Measurements from ENCODE around the gene JARID2.
A peak's percentile ranks its signal among the peaks of the same experiment; 100 is the strongest.

JARID2 gene

GRCh38 chr6:15437090-15437635 is 191.3 kb downstream of the JARID2 start:
- TF ChIP-seq POLR2A (IDR thresholded peaks at IDR 0.05; ENCODE audit: extremely low read depth, insufficient read length) (no peak), MAX (IDR thresholded peaks at IDR 0.05; ENCODE audit: low read depth, low read length) (no peak), MYC (IDR thresholded peaks at IDR 0.05; ENCODE audit: low read depth, low read length) (no peak), CTCF (IDR thresholded peaks at IDR 0.05; ENCODE audit: low read depth, low read length) (no peak)
- no peak overlapping the region for H3K4me3 ChIP-seq (ENCODE audit: low read depth, low read length)
- no peak for DNase-seq (ENCODE audit: low read depth)

GRCh38 chr6:15439410-15440025 is 193.6 kb downstream of the JARID2 start:
- no peak for TF ChIP-seq POLR2A (IDR thresholded peaks at IDR 0.05; ENCODE audit: extremely low read depth, insufficient read length)
- no peak for TF ChIP-seq MYC (IDR thresholded peaks at IDR 0.05; ENCODE audit: low read depth, low read length)
- no peak for TF ChIP-seq CTCF (IDR thresholded peaks at IDR 0.05; ENCODE audit: low read depth, low read length)
- TF ChIP-seq MAX (IDR thresholded peaks at IDR 0.05; ENCODE audit: low read depth, low read length) = no peak
- DNase-seq (ENCODE audit: low read depth) = peak; percentile 55
- no peak overlapping the region for H3K4me3 ChIP-seq (ENCODE audit: low read depth, low read length)

GRCh38 chr6:15440040-15440439 is 194.2 kb downstream of the JARID2 start:
- H3K4me3 ChIP-seq (ENCODE audit: low read depth, low read length) = no peak overlapping the region
- TF ChIP-seq MAX (IDR thresholded peaks at IDR 0.05; ENCODE audit: low read depth, low read length) (no peak), MYC (IDR thresholded peaks at IDR 0.05; ENCODE audit: low read depth, low read length) (no peak), POLR2A (IDR thresholded peaks at IDR 0.05; ENCODE audit: extremely low read depth, insufficient read length) (no peak), CTCF (IDR thresholded peaks at IDR 0.05; ENCODE audit: low read depth, low read length) (no peak)
- DNase-seq (ENCODE audit: low read depth) = no peak

DNA sequence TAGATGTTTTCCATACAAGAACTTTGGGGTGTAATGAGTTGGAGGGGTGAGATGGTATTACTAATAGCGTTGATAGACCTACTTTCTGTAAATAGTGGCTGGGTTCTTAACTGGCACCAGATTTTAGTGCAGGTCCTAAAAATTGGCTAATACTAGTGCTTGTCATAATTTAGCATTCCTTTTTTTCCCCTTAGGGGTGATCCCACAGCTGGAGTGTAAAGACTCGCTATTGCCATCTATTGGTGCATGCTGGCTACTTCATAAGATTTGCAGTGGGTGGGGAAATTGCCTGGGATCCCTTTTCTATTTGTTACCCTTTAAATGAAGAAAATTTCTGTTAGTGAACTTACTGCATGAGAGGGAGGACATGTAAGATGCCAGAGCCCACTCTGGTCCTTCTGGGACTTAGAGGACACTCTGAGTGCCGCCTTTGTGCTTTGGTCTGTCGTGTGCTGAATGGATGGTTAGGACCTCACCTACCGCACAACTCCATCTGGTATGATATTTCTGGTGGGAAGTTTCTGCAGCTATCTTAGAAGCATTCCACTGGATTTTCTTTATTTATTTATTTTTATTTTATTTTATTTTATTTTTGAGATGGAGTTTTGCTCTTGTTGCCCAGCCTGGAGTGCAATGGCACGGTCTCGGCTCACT is 195.5 kb downstream of the JARID2 start:
- peak; percentile 84 for DNase-seq (ENCODE audit: low read depth)
- H3K4me3 ChIP-seq (ENCODE audit: low read depth, low read length) = no peak overlapping the region
- TF ChIP-seq MAX (IDR thresholded peaks at IDR 0.05; ENCODE audit: low read depth, low read length) (no peak), CTCF (IDR thresholded peaks at IDR 0.05; ENCODE audit: low read depth, low read length) (peak; percentile 81)

DNA sequence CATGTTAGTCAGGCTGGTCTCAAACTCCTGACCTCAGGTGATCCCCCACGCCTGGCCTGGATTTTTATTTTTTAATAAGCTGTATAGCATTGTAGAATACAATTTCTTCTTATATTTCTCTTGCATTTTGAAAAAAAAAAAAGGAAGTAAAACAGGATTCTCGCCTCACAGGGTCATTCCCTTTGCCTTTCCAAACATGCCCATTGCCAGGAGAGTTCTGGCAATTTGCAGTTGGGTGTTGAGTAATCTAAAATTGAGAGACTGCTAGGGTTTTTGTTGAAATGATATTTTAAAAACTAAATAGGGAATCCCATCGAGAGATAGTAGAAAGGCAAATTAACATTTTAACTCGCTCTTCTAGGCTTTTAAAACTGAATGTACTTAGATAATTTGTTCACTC is 196.1 kb downstream of the JARID2 start:
- no peak overlapping the region for H3K4me3 ChIP-seq (ENCODE audit: low read depth, low read length)
- TF ChIP-seq CTCF (IDR thresholded peaks at IDR 0.05; ENCODE audit: low read depth, low read length) (no peak), MYC (IDR thresholded peaks at IDR 0.05; ENCODE audit: low read depth, low read length) (no peak), POLR2A (IDR thresholded peaks at IDR 0.05; ENCODE audit: extremely low read depth, insufficient read length) (no peak), MAX (IDR thresholded peaks at IDR 0.05; ENCODE audit: low read depth, low read length) (no peak)
- DNase-seq (ENCODE audit: low read depth) = no peak

Measured in NB4 (cell line).